ENCODE measurements around the gene FA2H.
"Not testable (repeated sequence)": the region's sequence is repeated elsewhere in the genome, so short reads cannot be mapped to it uniquely, and the experiment has no call there.

The FA2H gene

GRCh38 chr16:74774223-74775139, at the start of gene FA2H:
Gene FA2H (minus strand): TSS chr16:74774820. CDS start chr16:74774755, 65 bp downstream.
- peak; percentile 83 for DNase-seq

GRCh38 chr16:74817851-74818250, 43.2 kb upstream of the FA2H start:
- DNase-seq = no peak

- peak; percentile 83 for DNase-seq
Measured at GRCh38 chr16:74813109-74813641, 38.6 kb upstream of the FA2H start.

GRCh38 chr16:74811911-74812310, 37.3 kb upstream of the FA2H start:
- DNase-seq = no peak

- DNase-seq = not testable (repeated sequence)
Measured at GRCh38 chr16:74811216-74811615, 36.6 kb upstream of the FA2H start.

GRCh38 chr16:74807052-74807646, 32.5 kb upstream of the FA2H start:
- no peak for DNase-seq

GRCh38 chr16:74800216-74800871, 25.7 kb upstream of the FA2H start:
- no peak for DNase-seq

- DNase-seq = no peak
Measured at GRCh38 chr16:74797414-74797813, 22.8 kb upstream of the FA2H start.

GRCh38 chr16:74795104-74795503, 20.5 kb upstream of the FA2H start:
- DNase-seq = no peak

GRCh38 chr16:74794668-74795067, 20.0 kb upstream of the FA2H start:
- DNase-seq = no peak

GRCh38 chr16:74793571-74793970, 19.0 kb upstream of the FA2H start:
- DNase-seq = no peak

GRCh38 chr16:74792225-74792624, 17.6 kb upstream of the FA2H start:
- DNase-seq = no peak

GRCh38 chr16:74791749-74792148, 17.1 kb upstream of the FA2H start:
- DNase-seq = not testable (repeated sequence)

- DNase-seq = no peak
Measured at GRCh38 chr16:74788108-74788507, 13.5 kb upstream of the FA2H start.

GRCh38 chr16:74785031-74785430, 10.4 kb upstream of the FA2H start:
- no peak for DNase-seq

- no peak for DNase-seq
Measured at GRCh38 chr16:74778646-74779045, 4.0 kb upstream of the FA2H start.

GRCh38 chr16:74776926-74777325, 2.3 kb upstream of the FA2H start:
- DNase-seq = no peak

GRCh38 chr16:74775255-74775654, 635 bp upstream of the FA2H start:
- DNase-seq = no peak

- DNase-seq = no peak
Measured at GRCh38 chr16:74773446-74774222, 986 bp downstream of the FA2H start.

GRCh38 chr16:74771656-74772315, 2.8 kb downstream of the FA2H start:
- no peak for DNase-seq

- DNase-seq = no peak
Measured at GRCh38 chr16:74770831-74771526, 3.6 kb downstream of the FA2H start.
